Glomerular visceral epithelial cell (primary cell): ENCODE data around the gene ABCG8.

Experiments used
- DNase-seq: peaks from one replicate; pipeline ENCODE4 v3.0.0-alpha.2; 2016; ENCODE audit errors: extremely low spot score

The ABCG8 gene

GRCh38 chr2:43924463-43924862, 85.7 kb downstream of the ABCG8 start:
- DNase-seq, result no peak

- DNase-seq, result no peak
Measured at GRCh38 chr2:43925431-43925830, 86.7 kb downstream of the ABCG8 start.

- no peak for DNase-seq
Measured at GRCh38 chr2:43927442-43927841, 88.7 kb downstream of the ABCG8 start.

GRCh38 chr2:43931293-43931692, 92.5 kb downstream of the ABCG8 start:
- DNase-seq, result no peak
